ENCODE data around the gene PRR19. TPM values are rescaled to one million over a fixed set of nuclear protein-coding genes. Genes with fewer than 3 reads are reported as not detected.
"Not testable (repeated sequence)": the region's sequence is repeated elsewhere in the genome, so short reads cannot be mapped to it uniquely, and the experiment has no call there.

Gene PRR19
- total RNA-seq, 1 donor from 2014 or later: 0.20 TPM

DNA sequence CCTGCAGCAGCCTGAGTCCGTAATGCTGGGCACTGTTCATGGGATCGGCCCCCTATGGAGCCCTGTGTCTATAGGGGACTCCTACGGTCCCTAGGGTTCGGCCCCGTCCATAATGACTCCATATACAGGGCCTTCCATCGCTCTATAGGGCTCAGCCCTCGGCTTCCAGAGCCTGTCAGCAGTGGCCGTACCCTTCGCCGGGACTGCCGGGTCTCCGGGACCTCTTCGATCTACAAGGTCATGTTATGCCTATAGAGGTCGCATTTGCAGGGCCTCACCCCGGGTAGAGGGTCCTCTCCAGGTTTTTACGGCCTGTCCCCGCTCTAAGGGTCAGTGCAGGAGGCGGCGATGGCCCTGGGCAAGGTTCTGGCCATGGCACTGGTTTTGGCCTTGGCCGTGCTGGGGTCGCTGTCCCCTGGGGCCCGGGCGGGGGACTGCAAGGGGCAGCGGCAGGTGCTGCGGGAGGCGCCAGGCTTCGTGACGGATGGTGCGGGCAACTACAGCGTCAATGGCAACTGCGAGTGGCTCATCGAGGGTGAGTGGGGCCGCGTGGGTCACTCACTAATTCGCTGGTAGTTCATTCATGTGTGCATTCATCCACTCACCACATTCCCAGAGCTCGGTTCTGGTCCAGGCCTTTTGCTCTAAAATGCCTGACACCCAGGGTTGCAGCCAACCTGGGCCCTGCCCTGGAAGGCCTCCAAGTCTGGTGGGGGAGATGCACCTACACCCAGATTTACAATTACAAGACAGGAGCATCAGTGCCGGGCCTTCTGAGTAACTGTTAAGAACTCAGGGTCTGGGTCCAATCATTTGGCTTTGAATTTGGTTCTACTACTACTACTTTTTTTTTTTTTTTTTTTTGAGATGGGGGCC lies 24.2 kb downstream of the PRR19 start:
- no peak for DNase-seq

DNA sequence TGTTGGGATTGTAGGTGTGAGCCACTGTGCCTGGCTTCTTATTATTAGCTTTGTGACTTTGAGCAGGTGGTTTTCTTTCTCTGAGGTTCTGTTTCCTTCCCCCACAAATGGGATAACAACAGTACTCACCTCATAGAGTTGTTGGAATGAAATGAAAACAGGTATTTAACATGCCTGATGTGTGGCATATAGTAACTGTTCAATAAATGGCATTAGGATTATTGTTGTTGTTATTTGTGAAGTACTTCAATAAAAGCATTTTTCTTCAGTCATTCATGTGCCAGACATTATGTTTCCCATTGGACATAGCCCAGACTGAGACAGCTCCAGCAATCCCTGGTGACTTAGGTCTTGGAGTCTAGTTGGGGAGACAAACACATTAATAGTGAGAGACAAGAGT lies 25.0 kb downstream of the PRR19 start:
- no peak for DNase-seq

DNA sequence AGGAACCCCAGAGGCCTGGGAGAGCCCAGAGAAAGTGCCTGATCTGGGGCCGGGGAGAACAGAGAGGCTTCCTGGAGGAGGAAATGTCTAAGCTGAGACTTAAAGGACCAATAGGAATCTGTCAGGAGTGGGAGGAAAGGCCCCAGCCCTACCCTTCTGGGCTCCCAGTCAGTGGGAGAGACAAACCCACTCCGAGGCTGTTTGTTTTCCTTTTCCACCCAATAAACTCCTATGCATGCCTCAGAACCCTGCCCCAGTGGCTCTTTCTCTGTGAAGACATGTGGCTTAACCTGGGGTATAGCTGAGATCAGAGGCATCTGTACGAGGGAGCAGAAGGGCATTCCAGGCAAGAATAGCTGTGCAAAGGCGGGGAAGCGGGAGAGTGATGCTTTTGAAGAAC lies 25.4 kb downstream of the PRR19 start:
- no peak for DNase-seq

DNA sequence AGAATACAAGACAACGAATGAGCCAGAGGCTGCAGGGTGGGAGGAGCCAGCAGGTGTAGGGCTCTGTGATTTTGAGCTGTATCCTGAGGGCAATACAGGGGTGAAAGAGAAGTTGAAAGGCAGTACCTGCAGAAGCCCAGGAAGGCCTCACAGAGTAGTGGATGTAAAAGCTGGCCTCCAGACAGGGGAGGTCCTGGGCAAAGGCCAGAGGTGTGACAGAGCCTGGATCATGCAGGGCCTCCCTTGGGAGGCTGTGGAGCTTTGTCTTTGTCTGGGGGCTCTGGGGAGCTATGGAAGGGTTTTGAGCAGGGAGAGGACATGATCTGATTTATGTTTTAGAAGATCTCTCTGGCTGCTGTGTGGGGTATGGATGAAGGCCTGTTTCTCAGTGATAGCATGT lies 26.2 kb downstream of the PRR19 start:
- no peak for DNase-seq

DNA sequence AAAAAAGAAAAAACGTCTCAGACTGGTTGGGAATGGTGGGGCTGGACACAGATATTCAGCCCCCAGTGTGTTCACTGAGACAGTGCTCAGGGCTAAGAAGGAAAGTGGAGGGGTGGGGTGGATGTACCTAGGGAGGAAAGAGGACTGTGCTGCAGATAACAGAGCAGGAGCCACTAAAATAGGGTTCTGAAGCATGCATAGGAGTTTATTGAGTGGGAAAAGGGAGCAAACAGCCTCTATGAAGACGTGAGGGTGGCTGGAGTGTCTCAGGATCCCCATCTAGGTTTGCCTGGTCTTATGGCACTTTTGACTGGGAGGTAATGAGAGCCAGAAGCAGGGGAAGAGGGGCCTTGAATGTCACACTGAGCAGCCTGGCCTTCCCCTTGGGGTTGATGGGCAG lies 26.9 kb downstream of the PRR19 start:
- DNase-seq: no peak

DNA sequence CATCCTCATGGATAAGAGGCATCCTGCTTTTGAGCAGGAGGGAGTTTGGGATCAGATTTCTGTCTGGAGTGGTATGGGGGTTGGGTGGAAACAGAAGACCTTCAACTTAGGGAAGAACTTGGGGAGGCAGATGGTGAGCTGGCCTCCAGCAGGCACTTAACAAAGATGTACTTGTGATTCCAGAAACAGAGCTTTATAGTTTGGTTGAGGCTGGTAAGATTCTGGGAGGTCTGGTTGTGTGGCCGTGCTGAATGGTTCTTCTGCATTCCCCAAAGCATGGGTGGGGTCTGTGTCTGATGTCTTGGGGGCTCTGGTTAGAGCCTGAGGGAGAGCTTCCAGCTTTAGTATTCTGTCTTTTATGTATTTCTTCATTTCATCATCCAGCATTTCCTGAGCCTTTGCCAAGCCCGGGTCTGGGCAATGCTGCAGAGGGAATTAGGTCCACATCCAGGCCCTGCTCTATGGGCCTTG lies 28.3 kb downstream of the PRR19 start:
- peak; percentile 73 for DNase-seq

DNA sequence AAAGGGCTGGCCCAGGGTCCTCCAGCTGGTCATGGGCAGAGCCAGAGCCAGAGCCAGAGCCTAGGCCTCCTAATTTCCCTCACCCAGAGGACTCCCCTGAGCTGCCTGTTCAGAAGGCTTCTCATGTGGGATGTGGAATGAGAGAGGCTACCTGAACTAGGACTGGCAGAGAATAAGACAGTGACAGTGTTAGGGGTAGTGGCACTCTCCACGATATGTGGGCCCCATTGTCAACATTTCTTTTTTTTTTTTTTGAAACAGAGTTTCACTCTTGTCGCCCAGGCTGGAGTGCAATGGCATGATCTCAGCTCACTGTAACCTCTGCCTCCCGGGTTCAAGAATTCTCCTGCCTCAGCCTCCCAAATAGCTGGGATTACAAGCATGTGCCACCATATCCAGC lies 29.4 kb downstream of the PRR19 start:
- DNase-seq: not testable (repeated sequence)

DNA sequence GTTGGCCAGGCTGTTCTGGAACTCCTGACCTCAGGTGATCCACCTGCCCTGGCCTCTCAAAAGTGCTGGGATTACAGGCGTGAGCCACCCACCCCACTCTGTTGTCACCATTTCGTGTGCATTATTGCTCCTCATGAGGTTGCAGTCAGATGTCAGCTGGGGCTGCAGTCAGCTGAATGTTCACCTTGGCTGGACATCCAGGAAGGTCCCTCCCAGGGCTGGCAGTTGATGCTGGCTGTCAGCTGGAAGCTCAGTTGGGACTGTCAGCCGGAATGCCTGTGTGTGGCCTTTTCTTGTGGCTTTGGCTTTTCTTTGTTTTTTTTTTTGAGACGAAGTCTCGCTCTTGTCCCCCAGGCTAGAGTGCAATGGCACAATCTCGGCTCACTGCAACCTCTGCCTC lies 30.1 kb downstream of the PRR19 start:
- no peak for DNase-seq

DNA sequence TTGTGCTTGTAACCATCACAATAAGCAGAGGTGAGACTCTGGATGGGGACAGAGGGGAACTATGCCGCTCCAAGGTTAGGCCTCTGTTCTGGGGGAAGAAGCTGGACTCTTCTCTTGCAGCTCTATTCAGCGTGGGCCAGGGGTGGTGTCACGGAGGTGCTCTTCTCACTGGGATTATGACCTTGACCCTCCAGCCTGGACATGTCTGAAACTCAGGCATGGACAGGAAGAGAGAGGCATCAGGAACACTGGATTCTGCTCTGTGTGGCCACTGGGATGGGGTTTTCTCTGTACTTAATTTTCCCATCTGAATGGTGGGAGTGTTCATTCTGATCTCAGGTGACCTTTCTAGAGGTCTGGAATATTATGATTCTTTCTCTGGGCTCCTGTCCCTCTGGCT lies 31.1 kb downstream of the PRR19 start:
- no peak for DNase-seq

DNA sequence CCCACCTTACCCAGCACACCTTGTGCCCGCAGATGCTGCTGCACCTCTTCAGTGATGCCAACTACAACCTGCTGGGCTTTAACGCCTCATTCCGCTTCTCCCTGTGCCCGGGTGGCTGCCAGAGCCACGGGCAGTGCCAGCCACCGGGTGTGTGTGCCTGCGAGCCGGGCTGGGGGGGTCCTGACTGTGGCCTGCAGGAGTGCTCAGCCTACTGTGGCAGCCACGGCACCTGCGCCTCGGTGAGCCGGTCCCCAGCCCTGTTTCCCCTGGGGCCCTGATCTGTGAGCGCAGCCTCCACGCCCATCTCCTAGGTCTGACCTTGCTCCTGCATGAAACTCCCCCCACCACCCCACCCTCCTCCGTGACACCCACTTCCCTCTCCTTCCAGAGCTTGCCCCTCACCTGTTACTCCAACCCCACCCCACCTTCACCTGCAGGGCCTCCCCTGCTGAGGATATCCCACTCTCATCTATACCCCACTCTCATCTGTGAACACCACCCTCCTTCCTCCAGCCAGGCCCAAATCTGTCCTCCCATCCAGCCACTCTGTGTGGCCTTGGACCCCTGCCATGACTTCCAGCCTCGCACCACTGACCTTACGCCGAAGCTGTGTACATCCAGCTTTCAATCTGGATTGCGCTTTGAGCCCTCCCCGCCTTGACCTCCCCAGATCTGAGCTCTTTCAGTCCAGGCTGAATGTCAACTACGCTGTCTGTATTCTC lies 32.2 kb downstream of the PRR19 start:
- no peak for DNase-seq

DNA sequence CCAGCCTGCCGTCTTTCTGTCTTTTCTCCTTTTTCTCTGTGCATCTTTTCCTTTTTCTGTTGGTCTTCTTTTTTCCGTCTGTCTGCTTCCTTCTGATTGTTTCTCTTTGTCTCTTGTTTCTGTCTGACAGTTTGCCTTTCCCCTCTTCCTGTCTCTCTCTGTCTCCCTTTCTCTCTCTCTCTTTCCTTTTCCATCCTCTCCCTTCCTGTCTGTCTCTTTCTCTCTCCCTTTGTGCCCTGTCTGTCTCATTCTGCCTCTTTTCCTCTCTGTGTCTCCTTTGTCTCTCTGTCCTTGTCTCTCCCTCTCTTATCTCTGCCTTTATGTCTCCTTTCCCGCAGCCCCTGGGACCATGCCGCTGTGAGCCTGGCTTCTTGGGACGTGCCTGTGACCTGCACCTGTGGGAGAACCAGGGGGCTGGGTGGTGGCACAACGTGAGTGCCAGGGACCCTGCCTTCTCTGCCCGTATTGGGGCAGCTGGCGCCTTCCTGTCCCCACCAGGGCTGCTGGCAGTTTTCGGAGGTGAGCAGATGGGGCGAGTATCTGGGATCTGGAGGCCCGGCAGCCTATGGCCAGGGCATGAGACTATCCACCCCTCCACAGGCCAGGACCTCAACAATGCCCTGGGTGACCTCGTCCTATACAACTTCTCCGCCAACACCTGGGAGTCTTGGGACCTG lies 32.9 kb downstream of the PRR19 start:
- no peak for DNase-seq

DNA sequence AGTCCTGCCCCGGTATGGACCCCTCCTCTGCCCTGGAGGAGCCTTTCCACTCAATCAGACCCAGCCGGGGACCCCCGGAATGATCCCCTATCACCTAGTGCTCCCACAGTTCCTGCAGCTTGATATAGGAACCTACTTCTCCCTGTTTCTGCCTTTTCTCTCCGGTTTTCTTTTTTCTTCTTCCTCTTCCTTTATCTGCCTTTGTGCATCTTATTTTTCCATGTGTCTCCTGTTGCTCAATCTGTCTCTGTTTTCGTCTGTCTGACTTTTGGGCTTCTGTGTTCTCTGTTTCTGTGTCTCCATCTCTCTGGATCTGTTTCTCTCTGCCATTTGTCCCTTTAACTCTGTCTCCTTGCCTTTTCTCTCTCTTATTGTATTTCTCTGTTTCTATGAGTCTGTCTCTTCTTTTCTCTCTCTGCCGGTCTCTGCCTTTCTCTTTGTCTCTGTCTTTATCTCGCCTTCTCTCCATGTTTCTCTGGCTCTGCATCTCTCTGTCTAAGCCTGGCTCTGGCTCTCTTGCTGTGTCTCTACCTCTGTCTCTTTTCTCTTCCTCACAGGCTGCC lies 33.5 kb downstream of the PRR19 start:
- no peak for DNase-seq

DNA sequence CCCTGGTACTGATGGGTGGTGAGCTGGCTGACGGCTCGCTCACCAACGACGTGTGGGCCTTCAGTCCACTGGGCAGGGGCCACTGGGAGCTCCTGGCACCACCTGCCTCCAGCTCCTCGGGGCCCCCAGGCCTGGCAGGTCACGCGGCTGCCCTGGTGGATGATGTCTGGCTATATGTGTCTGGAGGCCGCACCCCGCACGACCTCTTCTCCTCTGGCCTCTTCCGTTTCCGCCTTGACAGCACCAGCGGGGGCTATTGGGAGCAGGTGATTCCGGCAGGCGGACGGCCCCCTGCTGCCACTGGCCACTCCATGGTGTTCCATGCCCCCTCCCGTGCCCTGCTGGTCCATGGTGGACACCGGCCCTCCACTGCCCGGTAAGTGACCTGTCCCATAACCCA lies 34.0 kb downstream of the PRR19 start:
- no peak for DNase-seq

DNA sequence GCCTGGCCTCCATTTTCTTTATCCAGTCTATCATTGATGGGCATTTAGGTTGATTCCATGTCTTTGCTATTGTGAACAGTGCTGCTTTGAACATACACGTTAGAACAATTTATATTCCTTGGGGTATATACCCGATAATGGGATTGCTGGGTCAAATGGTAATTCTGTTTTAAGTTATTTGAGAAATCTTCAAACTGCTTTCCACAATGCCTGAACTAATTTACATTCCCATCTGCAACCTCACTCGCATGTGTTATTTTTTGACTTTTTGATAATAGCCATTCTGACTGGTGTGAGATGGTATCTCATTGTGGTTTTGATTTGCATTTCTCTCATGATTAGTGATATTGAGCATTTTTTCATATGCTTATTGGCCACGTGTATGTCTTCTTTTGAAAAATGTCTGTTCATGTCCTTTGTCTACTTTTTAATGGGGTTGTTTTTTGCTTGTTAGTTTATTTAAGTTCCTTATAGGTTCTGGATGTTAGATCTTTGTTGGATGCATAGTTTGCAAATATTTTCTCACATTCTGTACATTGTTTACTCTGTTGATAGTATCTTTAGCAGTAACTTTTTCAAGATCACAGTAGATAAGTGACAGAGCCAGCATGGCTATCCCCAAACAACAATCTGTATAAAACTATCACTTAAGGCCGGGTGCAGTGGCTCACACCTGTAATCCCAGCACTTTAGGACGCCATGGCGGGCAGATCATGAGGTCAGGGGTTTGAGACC lies 37.4 kb downstream of the PRR19 start:
- not testable (repeated sequence) for DNase-seq

DNA sequence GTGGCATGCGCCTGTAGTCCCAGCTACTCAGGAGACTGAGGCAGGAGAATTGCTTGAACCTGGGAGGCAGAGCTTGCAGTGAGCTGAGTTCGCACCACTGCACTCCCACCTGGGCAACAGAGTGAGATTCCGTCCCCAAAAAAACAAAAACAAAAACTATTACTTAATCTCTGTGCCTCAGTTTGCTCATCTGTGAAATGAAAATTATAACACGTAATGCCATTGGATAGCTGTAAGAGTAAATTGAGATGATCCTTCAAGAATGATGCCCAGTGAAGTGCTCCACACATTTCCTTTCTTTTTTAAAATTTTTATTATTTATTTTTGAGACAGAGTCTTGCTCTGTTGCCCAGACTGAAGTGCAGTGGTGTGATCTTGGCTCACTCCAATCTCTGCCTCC lies 38.0 kb downstream of the PRR19 start:
- DNase-seq: not testable (repeated sequence)

DNA sequence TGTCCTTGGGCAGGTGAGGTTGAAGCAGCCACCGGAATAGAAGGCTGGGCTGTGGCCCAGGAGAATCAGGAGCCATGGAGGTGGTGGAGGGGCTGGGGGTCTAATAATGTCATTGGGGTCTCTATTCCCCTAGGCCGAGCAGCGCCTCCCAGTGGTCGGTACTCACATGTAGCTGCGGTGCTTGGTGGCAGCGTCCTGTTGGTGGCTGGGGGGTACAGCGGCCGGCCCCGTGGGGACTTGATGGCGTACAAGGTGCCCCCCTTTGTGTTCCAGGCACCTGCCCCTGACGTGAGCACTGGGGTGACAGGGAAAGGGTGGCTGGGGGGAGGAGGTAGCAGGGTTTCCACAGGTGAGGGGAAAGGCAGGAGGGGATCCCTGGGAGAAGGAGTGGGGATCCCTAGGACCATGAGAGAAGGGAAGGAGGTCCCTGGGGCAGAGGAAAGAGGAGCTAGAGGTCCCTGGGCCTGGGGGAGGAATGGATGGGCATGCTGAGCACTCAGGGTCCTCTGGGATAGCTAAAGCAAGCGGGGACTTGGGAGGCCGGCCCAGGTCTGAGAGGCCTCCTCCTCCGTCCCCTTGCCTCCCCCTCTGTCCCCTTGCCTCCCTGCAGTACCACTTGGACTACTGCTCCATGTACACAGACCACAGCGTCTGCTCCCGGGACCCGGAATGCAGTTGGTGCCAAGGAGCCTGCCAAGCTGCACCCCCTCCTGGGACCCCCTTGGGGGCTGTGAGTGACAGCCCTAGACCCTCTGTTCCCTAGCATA lies 41.6 kb downstream of the PRR19 start:
- no peak for DNase-seq

DNA sequence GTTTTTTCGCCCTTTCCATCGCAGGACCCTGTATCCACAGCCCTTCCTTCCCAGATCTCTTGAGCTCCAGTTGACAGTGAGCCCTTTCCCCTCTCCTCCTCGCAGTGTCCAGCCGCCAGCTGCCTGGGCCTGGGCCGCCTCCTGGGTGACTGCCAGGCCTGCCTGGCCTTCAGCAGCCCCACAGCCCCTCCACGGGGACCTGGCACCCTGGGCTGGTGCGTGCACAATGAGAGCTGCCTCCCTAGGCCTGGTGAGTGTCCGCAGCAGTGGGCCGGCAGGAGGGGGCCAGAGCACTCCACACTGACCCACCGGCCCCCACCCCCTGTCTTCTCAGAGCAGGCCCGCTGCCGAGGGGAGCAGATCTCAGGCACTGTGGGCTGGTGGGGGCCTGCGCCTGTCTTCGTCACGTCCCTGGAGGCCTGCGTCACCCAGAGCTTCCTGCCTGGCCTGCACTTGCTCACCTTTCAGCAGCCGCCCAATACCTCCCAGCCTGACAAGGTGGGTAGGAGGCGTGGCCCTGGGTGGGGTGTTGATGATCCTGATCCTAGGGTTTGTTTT lies 42.5 kb downstream of the PRR19 start:
- no peak for DNase-seq

DNA sequence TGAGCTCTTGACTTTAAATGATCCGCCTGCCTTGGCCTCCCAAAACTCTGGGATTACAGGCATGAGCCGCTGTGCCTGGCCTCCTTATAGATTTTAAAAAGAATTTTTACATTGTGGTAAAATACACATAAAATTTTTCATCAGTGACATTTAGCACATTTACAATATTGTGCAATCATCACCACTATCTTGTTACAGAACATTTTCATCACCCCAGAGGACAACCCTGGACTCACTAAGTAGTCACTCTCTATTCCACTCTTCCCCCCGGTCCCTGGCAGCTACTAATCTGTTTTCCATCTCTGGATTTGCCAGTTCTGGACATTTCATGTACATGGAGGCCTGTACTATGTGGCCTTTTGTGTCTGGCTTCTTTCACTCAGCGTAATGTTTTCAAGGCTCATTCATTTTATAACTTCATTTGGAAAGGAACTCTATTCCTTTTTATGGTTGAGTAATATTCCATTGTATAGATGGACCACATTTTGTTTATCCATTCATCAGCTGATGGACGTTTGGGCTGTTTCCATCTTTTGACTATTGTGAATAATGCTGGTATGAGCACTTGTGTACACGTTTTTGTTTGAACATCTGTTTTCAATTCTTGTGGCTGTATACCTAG lies 43.4 kb downstream of the PRR19 start:
- DNase-seq: no peak

DNA sequence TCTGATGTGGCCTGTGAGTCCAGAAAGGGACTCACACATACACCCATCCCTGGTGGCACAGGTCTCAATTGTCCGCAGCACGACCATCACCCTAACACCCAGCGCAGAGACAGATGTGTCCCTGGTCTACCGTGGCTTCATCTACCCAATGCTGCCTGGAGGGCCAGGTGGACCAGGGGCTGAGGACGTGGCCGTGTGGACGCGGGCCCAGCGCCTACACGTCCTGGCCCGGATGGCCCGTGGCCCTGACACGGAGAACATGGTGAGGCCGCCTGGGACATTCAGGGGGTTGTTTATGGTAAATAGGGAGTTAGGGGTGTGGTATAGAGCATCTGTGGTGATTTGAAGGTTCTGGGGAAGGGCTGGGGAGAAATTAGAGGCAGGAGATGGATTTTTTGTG lies 46.3 kb downstream of the PRR19 start:
- no peak for DNase-seq

DNA sequence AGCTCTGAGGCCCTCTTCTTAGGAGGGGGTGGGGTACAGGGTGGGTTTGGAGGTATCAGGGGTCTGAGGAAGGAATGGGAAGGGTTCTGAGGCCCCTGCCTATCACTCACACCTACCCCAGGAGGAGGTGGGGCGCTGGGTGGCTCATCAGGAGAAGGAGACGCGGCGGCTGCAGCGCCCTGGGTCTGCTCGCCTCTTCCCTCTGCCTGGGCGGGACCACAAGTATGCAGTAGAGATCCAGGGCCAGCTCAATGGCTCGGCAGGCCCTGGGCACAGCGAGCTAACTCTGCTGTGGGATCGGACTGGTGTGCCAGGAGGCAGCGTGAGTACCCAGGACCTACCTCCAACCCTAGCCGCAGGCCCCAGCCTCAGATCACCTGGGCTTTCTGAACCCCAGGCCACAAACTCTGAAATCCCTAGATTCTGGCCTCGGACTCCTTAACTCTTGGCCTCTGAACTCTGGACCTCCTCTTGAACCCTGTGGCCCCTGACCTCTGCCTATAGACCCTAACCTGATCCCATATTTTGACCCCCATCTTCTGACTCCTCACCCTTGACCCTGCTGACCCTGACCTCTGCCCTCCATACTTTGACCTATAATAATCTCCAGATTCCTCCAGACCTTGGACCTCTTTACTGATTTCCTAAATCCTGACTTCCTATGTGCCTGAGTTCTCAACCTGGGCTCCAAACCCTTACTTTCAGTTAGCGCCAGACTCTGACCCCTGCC lies 47.6 kb downstream of the PRR19 start:
- DNase-seq: no peak

All from skin of body (tissue), 2 donors.